Measurements from ENCODE around the gene STAG3. TPM values are rescaled to one million over a fixed set of nuclear protein-coding genes. Genes with fewer than 3 reads are reported as not detected.
A peak's percentile ranks its signal among the peaks of the same experiment; 100 is the strongest.
"Not testable (repeated sequence)": the region's sequence is repeated elsewhere in the genome, so short reads cannot be mapped to it uniquely, and the experiment has no call there.

Gene STAG3
- total and polyA plus RNA-seq, 9 of the 15 experiments (the other 6 are each of a cell fraction or from before 2014, with no cell fraction given), result 0.54 to 2.5 (median 1.7) TPM

DNA sequence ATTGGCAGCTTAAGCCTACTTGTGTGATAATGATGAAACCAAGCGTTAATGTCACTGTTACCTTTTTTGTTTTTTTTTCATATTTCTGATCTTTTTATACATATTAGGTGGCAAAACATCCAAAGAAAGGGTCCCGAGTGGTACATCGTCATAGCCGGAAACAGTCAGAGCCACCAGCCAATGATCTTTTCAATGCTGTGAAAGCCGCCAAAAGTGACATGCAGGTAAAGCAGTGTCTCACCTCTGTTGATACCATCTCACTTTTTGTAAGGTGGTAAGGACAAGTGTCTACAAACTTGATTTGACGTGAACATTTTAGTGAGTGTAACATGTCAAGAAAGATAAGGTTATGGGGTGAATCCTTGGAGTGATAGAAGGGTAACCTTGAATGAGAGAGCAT, 4.9 kb downstream of the STAG3 start:
- not testable (repeated sequence) for H2AFZ ChIP-seq (ENCODE audit: low read depth, low read length); DNase-seq (ENCODE audit: extremely low read depth in 1 of 4, low spot score in 3 of 4)

DNA sequence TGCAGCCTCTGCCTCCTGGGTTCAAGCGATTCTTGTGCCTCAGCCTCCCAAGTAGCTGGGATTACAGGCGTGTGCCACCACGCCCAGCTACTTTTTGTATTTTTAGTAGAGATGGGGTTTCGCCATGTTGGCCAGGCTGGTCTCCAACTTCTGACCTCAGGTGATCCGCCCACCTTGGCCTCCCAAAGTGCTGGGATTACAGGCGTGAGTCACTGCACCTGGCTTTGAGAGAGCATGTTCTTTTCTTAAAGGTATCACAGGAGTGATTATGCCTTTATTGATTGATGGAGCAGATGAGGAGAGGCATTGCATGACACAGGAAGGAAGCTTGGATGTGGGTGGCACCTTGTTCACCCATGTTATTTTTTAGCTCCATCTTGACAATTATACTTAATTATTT, 5.4 kb downstream of the STAG3 start:
- H3K27me3 ChIP-seq (ENCODE audit: control insufficient read depth in 2 of 2, insufficient read depth in 2 of 2, low read length in 2 of 2), result not testable (repeated sequence)
- POLR2A ChIA-PET, result interaction anchor here (0.6 kb wide), 1 partner anchor 472 kb away, joined by 3 read pairs; no protein-coding TSS in a partner anchor

More for the DNA sequence above, 4.9 kb downstream of the STAG3 start:
- H3K27me3 ChIP-seq (ENCODE audit: control insufficient read depth in 2 of 2, insufficient read depth in 2 of 2, low read length in 2 of 2); H3K79me2 ChIP-seq (ENCODE audit: control insufficient read depth, insufficient read depth, low read length); BruUV-seq (replicated peaks); H3K9me3 ChIP-seq (replicated peaks; ENCODE audit: control insufficient read depth, insufficient read depth, low read depth, low read length); H3K36me3 ChIP-seq (ENCODE audit: control insufficient read depth, insufficient read depth, low read length); ATAC-seq; H3K27ac ChIP-seq (ENCODE audit: extremely low read depth, low read depth, low read length); in situ Hi-C loops (cut with MboI); H3K4me2 ChIP-seq (ENCODE audit: insufficient read depth, low read length); FAIRE-seq; H3K9me1 ChIP-seq (ENCODE audit: control insufficient read depth, insufficient read depth, low read length); intact Hi-C loops (cut with micrococcal nuclease); H4K20me1 ChIP-seq (replicated peaks; ENCODE audit: control insufficient read depth, insufficient read depth, low read length); CTCF ChIA-PET (ENCODE audit: low intra/inter-chr PET ratio); H3K4me1 ChIP-seq (replicated peaks in 1 of 2; ENCODE audit: control insufficient read depth in 2 of 2, insufficient read depth in 2 of 2, low read length in 2 of 2); H3K9ac ChIP-seq (ENCODE audit: insufficient read depth in 1 of 2, low read depth in 2 of 2, low read length in 2 of 2); H3K4me3 ChIP-seq: not testable (repeated sequence)
- POLR2A ChIA-PET, result interaction anchor here (0.6 to 1.0 kb wide), 2 partner anchors 8 to 473 kb away, joined by 3 to 6 read pairs; no protein-coding TSS in a partner anchor
- WGBS (ENCODE audit: insufficient coverage, low coverage, missing lambda C conversion rate), result 20% methylated on average over 6 of the region's 6 CpGs
- TF ChIP-seq L3MBTL2 (IDR thresholded peaks at IDR 0.05), result 0 out of 2 replicates have a peak, but pooled peaks have one; percentile 24

More for the DNA sequence above, 5.4 kb downstream of the STAG3 start:
- H3K9me1 ChIP-seq (ENCODE audit: control insufficient read depth, insufficient read depth, low read length); H3K27ac ChIP-seq (ENCODE audit: extremely low read depth, low read depth, low read length); BruUV-seq (replicated peaks); ATAC-seq; H3K4me2 ChIP-seq (ENCODE audit: insufficient read depth, low read length); DNase-seq (ENCODE audit: extremely low read depth in 1 of 4, low spot score in 3 of 4); H4K20me1 ChIP-seq (replicated peaks; ENCODE audit: control insufficient read depth, insufficient read depth, low read length); H2AFZ ChIP-seq (ENCODE audit: low read depth, low read length); H3K79me2 ChIP-seq (ENCODE audit: control insufficient read depth, insufficient read depth, low read length); in situ Hi-C loops (cut with MboI); H3K9me3 ChIP-seq (replicated peaks; ENCODE audit: control insufficient read depth, insufficient read depth, low read depth, low read length); FAIRE-seq; H3K4me3 ChIP-seq; CTCF ChIA-PET (ENCODE audit: low intra/inter-chr PET ratio); H3K36me3 ChIP-seq (ENCODE audit: control insufficient read depth, insufficient read depth, low read length); H3K4me1 ChIP-seq (replicated peaks in 1 of 2; ENCODE audit: control insufficient read depth in 2 of 2, insufficient read depth in 2 of 2, low read length in 2 of 2); H3K9ac ChIP-seq (ENCODE audit: insufficient read depth in 1 of 2, low read depth in 2 of 2, low read length in 2 of 2); intact Hi-C loops (cut with micrococcal nuclease): not testable (repeated sequence)
- 46% methylated on average over 6 of the region's 6 CpGs for WGBS (ENCODE audit: insufficient coverage, low coverage, missing lambda C conversion rate)

Measured in K562 (cell line).